ENCODE results near the gene PLD6.

- TF ChIP-seq, protein P1, sequence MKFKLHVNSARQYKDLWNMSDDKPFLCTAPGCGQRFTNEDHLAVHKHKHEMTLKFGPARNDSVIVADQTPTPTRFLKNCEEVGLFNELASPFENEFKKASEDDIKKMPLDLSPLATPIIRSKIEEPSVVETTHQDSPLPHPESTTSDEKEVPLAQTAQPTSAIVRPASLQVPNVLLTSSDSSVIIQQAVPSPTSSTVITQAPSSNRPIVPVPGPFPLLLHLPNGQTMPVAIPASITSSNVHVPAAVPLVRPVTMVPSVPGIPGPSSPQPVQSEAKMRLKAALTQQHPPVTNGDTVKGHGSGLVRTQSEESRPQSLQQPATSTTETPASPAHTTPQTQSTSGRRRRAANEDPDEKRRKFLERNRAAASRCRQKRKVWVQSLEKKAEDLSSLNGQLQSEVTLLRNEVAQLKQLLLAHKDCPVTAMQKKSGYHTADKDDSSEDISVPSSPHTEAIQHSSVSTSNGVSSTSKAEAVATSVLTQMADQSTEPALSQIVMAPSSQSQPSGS (IDR thresholded peaks at IDR 0.05; ENCODE audit: low read length), result no peak
- TF ChIP-seq CTCF (IDR thresholded peaks at IDR 0.05 in 2 of 3, conservative IDR thresholded peaks at IDR 0.05 in 1 of 3; ENCODE audit: control insufficient read depth in 2 of 3, extremely low read depth in 1 of 3, insufficient read depth in 1 of 3, low read depth in 3 of 3, low read length in 3 of 3), result no peak
Observed at GRCh38 chr17:17200311-17200710, 5.8 kb downstream of the PLD6 start.

Measured in GM12878 (cell line).